Smooth muscle cell (in vitro differentiated cells): ENCODE results near the gene SBK3. TPM values are rescaled to one million over a fixed set of nuclear protein-coding genes. Genes with fewer than 3 reads are reported as not detected.
"Not testable (repeated sequence)": the region's sequence is repeated elsewhere in the genome, so short reads cannot be mapped to it uniquely, and the experiment has no call there.

Experiments used
- DNase-seq: peaks from one replicate; lab custom pipeline; 2025; ENCODE audit not compliant: unreplicated experiment; lab: John Stamatoyannopoulos, UW
- H2AFZ ChIP-seq: fragments of 200-600 bp; sonication (generic); 2 replicates; pipeline ENCODE4 v1.6.0; 2016; ENCODE audit warnings: antibody characterized with exemption, low read depth, mild to moderate bottlenecking
- H3F3A ChIP-seq: fragments of 200-600 bp; sonication (generic); 2 replicates; pipeline ENCODE4 v1.6.0; 2017; ENCODE audit warnings: antibody characterized with exemption, low read depth
- H3K27ac ChIP-seq: fragments of 200-600 bp; sonication (generic); 2 replicates; pipeline ENCODE4 v1.5.1; 2016; ENCODE audit warnings: low read depth, mild to moderate bottlenecking
- H3K27me3 ChIP-seq: fragments of 200-600 bp; sonication (generic); 2 replicates; pipeline ENCODE4 v1.6.1; 2016; ENCODE audit warnings: low read depth, mild to moderate bottlenecking
- H3K36me3 ChIP-seq: fragments of 200-600 bp; sonication (generic); 2 replicates; pipeline ENCODE4 v1.5.1; 2016; ENCODE audit warnings: low read depth
- H3K4me1 ChIP-seq: fragments of 200-600 bp; sonication (generic); 2 replicates; pipeline ENCODE4 v1.5.1; 2016; ENCODE audit warnings: low read depth
- H3K4me2 ChIP-seq: fragments of 200-600 bp; sonication (generic); 2 replicates; pipeline ENCODE4 v1.6.0; 2016; ENCODE audit warnings: mild to moderate bottlenecking
- H3K4me3 ChIP-seq: fragments of 200-600 bp; sonication (generic); 2 replicates; pipeline ENCODE4 v1.5.1; 2016; ENCODE audit warnings: mild to moderate bottlenecking
- H3K79me2 ChIP-seq: fragments of 200-600 bp; sonication (generic); 2 replicates; pipeline ENCODE4 v1.6.0; 2016; ENCODE audit warnings: low read depth, mild to moderate bottlenecking
- H3K9ac ChIP-seq: fragments of 200-600 bp; sonication (generic); 2 replicates; pipeline ENCODE4 v1.6.0; 2016; ENCODE audit warnings: low read depth
- H3K9me3 ChIP-seq: fragments of 200-600 bp; sonication (generic); replicated peaks from 2 replicates; pipeline ENCODE4 v1.5.1; 2016; ENCODE audit warnings: low read depth
- H4K20me1 ChIP-seq: fragments of 200-600 bp; sonication (generic); 2 replicates; pipeline ENCODE4 v1.6.0; 2016; ENCODE audit warnings: low read depth
- CTCF ChIP-seq: fragments of 200-600 bp; sonication (generic); IDR thresholded peaks from 2 replicates; pipeline ENCODE4 v1.5.1; 2017; ENCODE audit warnings: borderline replicate concordance, mild to moderate bottlenecking, antibody characterized with exemption; ENCODE audit not compliant: insufficient read depth, poor library complexity, severe bottlenecking
- WGBS: methylation state at CpG from one replicate; pipeline ENCODE4 v1.1.7; 2016; ENCODE audit warnings: low lambda C conversion rate; 5-methylcytosine and 5-hydroxymethylcytosine counted together
- polyA plus RNA-seq: library from polyadenylated mRNA; unstranded; fragments of >200 nt; fragmentation: Nextera tagmentation; extraction: Ambion mirVana; gene quantifications from 2 replicates; pipeline ENCODE4 v1.2.1, GENCODE V29; 2016
- total RNA-seq: library from RNA; depleted of rRNA; stranded (reverse); fragments of >200 nt; gene quantifications from 2 replicates; pipeline ENCODE4 v1.2.3, GENCODE V29; 2014

Gene SBK3
- total and polyA plus RNA-seq, 2 experiments from 2014 or later: not detected

- H3K4me2 ChIP-seq: no peak overlapping the region
- H3K4me1 ChIP-seq: no peaks in the 10 kb centered on the region
- no peak for DNase-seq
- H3K27ac ChIP-seq: no peak overlapping the region
- no peak overlapping the region for H3K4me3 ChIP-seq
- no peaks in the 10 kb centered on the region for H3F3A ChIP-seq
- H2AFZ ChIP-seq: no peak overlapping the region
- no peak overlapping the region for H3K9ac ChIP-seq
- no peaks in the 10 kb centered on the region for H4K20me1 ChIP-seq
- no peak for TF ChIP-seq CTCF
- H3K9me3 ChIP-seq: no peaks in the 10 kb centered on the region
- no peaks in the 10 kb centered on the region for H3K36me3 ChIP-seq
- WGBS: over 99% methylated on average over 5 of the region's 5 CpGs
- H3K27me3 ChIP-seq: no peaks in the 10 kb centered on the region
- H3K79me2 ChIP-seq: peaks cover 13% of the 10 kb centered on the region
Measured at GRCh38 chr19:55576746-55577145, 31.4 kb upstream of the SBK3 start.

GRCh38 chr19:55573929-55574328, 28.6 kb upstream of the SBK3 start:
- DNase-seq, H3K4me2 ChIP-seq, H3K4me3 ChIP-seq, H4K20me1 ChIP-seq, H3K9me3 ChIP-seq, H3K27me3 ChIP-seq, H3K4me1 ChIP-seq, H3F3A ChIP-seq, H2AFZ ChIP-seq, H3K9ac ChIP-seq, H3K79me2 ChIP-seq, H3K27ac ChIP-seq, H3K36me3 ChIP-seq: not testable (repeated sequence)
- WGBS: 95% methylated on average over 6 of the region's 6 CpGs

- not testable (repeated sequence) for DNase-seq, H3K9ac ChIP-seq, H3K4me2 ChIP-seq, H4K20me1 ChIP-seq, H3K36me3 ChIP-seq, H3K4me3 ChIP-seq, H3K79me2 ChIP-seq, H2AFZ ChIP-seq, H3F3A ChIP-seq, H3K9me3 ChIP-seq, H3K27me3 ChIP-seq, H3K27ac ChIP-seq, H3K4me1 ChIP-seq
- 94% methylated on average over 5 of the region's 5 CpGs for WGBS
Measured at GRCh38 chr19:55569477-55569876, 24.1 kb upstream of the SBK3 start.

GRCh38 chr19:55567708-55568328, 22.5 kb upstream of the SBK3 start:
- H4K20me1 ChIP-seq: no peaks in the 10 kb centered on the region
- H3K4me2 ChIP-seq: no peak overlapping the region
- H3K27me3 ChIP-seq: no peaks in the 10 kb centered on the region
- no peak overlapping the region for H3K9ac ChIP-seq
- no peak overlapping the region for H2AFZ ChIP-seq
- H3K36me3 ChIP-seq: no peaks in the 10 kb centered on the region
- no peaks in the 10 kb centered on the region for H3F3A ChIP-seq
- no peak overlapping the region for H3K27ac ChIP-seq
- no peak overlapping the region for H3K4me3 ChIP-seq
- no peaks in the 10 kb centered on the region for H3K9me3 ChIP-seq
- DNase-seq: no peak
- TF ChIP-seq CTCF: no peak
- H3K4me1 ChIP-seq: no peaks in the 10 kb centered on the region
- H3K79me2 ChIP-seq: no peaks in the 10 kb centered on the region

GRCh38 chr19:55566823-55567222, 21.5 kb upstream of the SBK3 start:
- Histone ChIP-seq H3K79me2 (no peaks in the 10 kb centered on the region), H3K4me2 (no peak overlapping the region), H3K4me3 (no peak overlapping the region), H3F3A (no peaks in the 10 kb centered on the region), H3K9me3 (no peaks in the 10 kb centered on the region), H3K9ac (no peak overlapping the region), H3K27ac (no peak overlapping the region), H2AFZ (no peak overlapping the region), H4K20me1 (no peaks in the 10 kb centered on the region), H3K36me3 (no peaks in the 10 kb centered on the region), H3K4me1 (no peaks in the 10 kb centered on the region), H3K27me3 (no peaks in the 10 kb centered on the region)
- WGBS: 70% methylated on average over 9 of the region's 9 CpGs
- no peak for TF ChIP-seq CTCF
- no peak for DNase-seq
